Measurements from ENCODE around the gene C18orf63. TPM values are rescaled to one million over a fixed set of nuclear protein-coding genes. Genes with fewer than 3 reads are reported as not detected.

The C18orf63 gene
- total RNA-seq, 4 donors from 2014 or later: not detected

GRCh38 chr18:74337912-74338309 is 22.3 kb downstream of the C18orf63 start:
- H3K9me3 ChIP-seq: no peaks in the 10 kb centered on the region
- no peak overlapping the region for H3K4me3 ChIP-seq
- no peak overlapping the region for H3K27ac ChIP-seq
- no peak for TF ChIP-seq POLR2A (IDR thresholded peaks at IDR 0.05)
- TF ChIP-seq POLR2AphosphoS5 (IDR thresholded peaks at IDR 0.05): no peak
- TF ChIP-seq CTCF (IDR thresholded peaks at IDR 0.05): no peak
- TF ChIP-seq EP300 (IDR thresholded peaks at IDR 0.05): no peak
- ATAC-seq: no peak
- H3K27me3 ChIP-seq: no peaks in the 10 kb centered on the region
- 100% methylated on average over 1 of the region's 1 CpG for WGBS, 2 donors (ENCODE audit: low coverage in 1 of 2)
- no peaks in the 10 kb centered on the region for H3K4me1 ChIP-seq
- no peaks in the 10 kb centered on the region for H3K36me3 ChIP-seq

- H3K4me1 ChIP-seq: no peaks in the 10 kb centered on the region
- H3K36me3 ChIP-seq: no peaks in the 10 kb centered on the region
Measured at GRCh38 chr18:74342416-74343043, 26.9 kb downstream of the C18orf63 start.

GRCh38 chr18:74346206-74346605 is 30.6 kb downstream of the C18orf63 start:
- Histone ChIP-seq H3K4me1 (no peaks in the 10 kb centered on the region), H3K27me3 (no peaks in the 10 kb centered on the region), H3K36me3 (no peaks in the 10 kb centered on the region), H3K9me3 (no peaks in the 10 kb centered on the region), H3K4me3 (no peak overlapping the region), H3K27ac (no peak overlapping the region)
- no peak for TF ChIP-seq EP300 (IDR thresholded peaks at IDR 0.05)
- TF ChIP-seq CTCF (IDR thresholded peaks at IDR 0.05): no peak
- no peak for TF ChIP-seq POLR2A (IDR thresholded peaks at IDR 0.05)
- TF ChIP-seq POLR2AphosphoS5 (IDR thresholded peaks at IDR 0.05): no peak
- ATAC-seq: no peak

More at GRCh38 chr18:74342416-74343043, 26.9 kb downstream of the C18orf63 start:
- no peak overlapping the region for H3K4me3 ChIP-seq
- no peak for ATAC-seq
- TF ChIP-seq CTCF (IDR thresholded peaks at IDR 0.05) (peak; percentile 45 to 75 (median 67)), EP300 (IDR thresholded peaks at IDR 0.05) (no peak)
- WGBS, 2 donors (ENCODE audit: low coverage in 1 of 2): 5 to 14% methylated on average over 4 of the region's 4 CpGs
- H3K27me3 ChIP-seq: no peaks in the 10 kb centered on the region
- H3K9me3 ChIP-seq: no peaks in the 10 kb centered on the region
- no peak overlapping the region for H3K27ac ChIP-seq

GRCh38 chr18:74348581-74348980 is 32.9 kb downstream of the C18orf63 start:
- TF ChIP-seq CTCF (IDR thresholded peaks at IDR 0.05) (no peak), POLR2A (IDR thresholded peaks at IDR 0.05) (no peak), POLR2AphosphoS5 (IDR thresholded peaks at IDR 0.05) (no peak), EP300 (IDR thresholded peaks at IDR 0.05) (no peak)
- H3K27me3 ChIP-seq: no peaks in the 10 kb centered on the region
- H3K4me1 ChIP-seq: no peaks in the 10 kb centered on the region
- no peak overlapping the region for H3K4me3 ChIP-seq
- no peak for ATAC-seq
- H3K9me3 ChIP-seq: no peaks in the 10 kb centered on the region
- H3K27ac ChIP-seq: no peak overlapping the region
- 56% methylated on average over 2 of the region's 2 CpGs for WGBS, 2 donors (ENCODE audit: low coverage in 1 of 2)
- no peaks in the 10 kb centered on the region for H3K36me3 ChIP-seq

GRCh38 chr18:74351354-74351753 is 35.7 kb downstream of the C18orf63 start:
- Histone ChIP-seq H3K27me3 (peaks cover 6% of the 10 kb centered on the region), H3K4me3 (no peak overlapping the region), H3K4me1 (no peaks in the 10 kb centered on the region), H3K36me3 (no peaks in the 10 kb centered on the region), H3K27ac (no peak overlapping the region), H3K9me3 (no peaks in the 10 kb centered on the region)
- no peak for TF ChIP-seq CTCF (IDR thresholded peaks at IDR 0.05)
- no peak for TF ChIP-seq POLR2A (IDR thresholded peaks at IDR 0.05)
- TF ChIP-seq EP300 (IDR thresholded peaks at IDR 0.05): no peak
- no peak for TF ChIP-seq POLR2AphosphoS5 (IDR thresholded peaks at IDR 0.05)
- ATAC-seq: peak; percentile 34
- 50% methylated on average over 1 of the region's 1 CpG; no CpG with 5 or more reads in 1 of the 2 donors for WGBS, 2 donors (ENCODE audit: low coverage in 1 of 2)
